Stimulated activated CD8-positive, alpha-beta memory T cell treated with anti-CD3 and anti-CD28 coated beads, Interleukin-4, amount 100 ng/mL, for 1 hour (primary cell): ENCODE measurements around the gene ZNF474.

ENCODE experiments used
- DNase-seq, 2 donors: peaks; one replicate each; pipeline ENCODE4 v3.0.0-alpha.2; 2020; ENCODE audit warnings: low read depth in 2 of 2, low spot score in 1 of 2

The ZNF474 gene

GRCh38 chr5:122180146-122180712 is 50.9 kb downstream of the ZNF474 start:
- no peak for DNase-seq

- no peak for DNase-seq
These were observed 51.7 kb downstream of the ZNF474 start for GRCh38 chr5:122180863-122181548.

DNA sequence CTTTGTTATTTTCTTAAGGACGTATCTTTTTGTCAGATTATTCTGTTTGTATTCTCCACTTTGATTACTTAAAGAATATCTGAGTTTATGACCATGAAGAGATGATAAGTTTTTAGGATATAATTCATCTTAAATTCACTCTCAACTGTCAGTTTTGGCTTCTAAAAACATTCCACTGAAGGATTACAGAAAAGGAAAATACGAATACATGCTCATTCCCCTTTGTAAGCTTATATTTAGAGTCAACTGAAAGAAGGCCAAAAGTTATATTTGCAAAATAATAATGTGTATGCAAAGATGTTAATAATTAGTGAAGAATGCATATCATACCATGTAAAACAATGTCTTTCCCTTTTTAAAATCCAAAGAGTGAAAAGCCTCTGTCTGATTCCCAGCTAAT is 52.5 kb downstream of the ZNF474 start:
- DNase-seq = no peak

- no peak for DNase-seq
These were observed 53.2 kb downstream of the ZNF474 start for GRCh38 chr5:122182491-122182921.

GRCh38 chr5:122183098-122183787 is 53.9 kb downstream of the ZNF474 start:
- DNase-seq = no peak

DNA sequence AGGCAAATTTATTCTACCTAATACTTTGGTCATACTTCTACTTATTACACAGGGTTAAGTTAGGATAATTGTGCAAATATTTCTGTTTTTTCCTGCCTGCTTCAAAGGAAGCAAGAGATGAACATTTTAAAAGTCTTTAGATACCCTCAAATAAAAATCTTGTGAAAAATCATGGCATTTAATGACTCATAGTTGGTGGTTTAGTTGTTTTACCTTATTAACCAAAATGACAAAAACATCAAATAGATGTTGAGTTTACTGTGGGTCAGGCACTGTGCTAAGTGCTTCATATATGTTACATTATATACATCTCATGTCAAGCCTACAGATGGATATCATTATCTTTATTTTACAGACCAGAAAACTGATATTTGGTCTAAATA is 54.4 kb downstream of the ZNF474 start:
- DNase-seq = no peak

DNA sequence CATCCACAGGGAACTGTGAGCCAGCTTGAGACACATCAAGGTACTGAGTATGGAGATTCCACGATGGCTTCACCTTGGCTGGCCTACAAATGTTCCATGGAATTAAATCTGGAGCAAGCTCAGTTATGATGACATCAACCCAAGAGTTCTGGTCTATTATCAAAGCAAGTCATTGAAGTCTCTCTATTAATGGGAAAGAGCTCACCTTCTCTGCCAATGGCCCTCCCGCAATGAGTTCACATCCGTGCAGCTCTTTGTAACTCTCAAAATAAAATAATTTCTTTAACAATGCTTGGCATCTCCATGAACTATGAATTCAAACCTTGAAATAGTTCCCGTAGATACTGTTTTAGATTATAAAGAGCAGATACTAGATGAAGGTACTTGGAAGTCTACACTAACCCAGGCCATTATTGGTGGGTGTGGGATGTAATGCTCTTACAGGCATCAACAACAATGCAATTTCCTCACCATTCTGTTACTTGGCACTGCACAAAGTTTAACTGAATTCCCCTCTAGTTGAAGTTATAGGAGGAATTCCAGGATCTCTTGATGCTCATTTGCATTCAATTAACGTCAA is 55.4 kb downstream of the ZNF474 start:
- DNase-seq = no peak

DNA sequence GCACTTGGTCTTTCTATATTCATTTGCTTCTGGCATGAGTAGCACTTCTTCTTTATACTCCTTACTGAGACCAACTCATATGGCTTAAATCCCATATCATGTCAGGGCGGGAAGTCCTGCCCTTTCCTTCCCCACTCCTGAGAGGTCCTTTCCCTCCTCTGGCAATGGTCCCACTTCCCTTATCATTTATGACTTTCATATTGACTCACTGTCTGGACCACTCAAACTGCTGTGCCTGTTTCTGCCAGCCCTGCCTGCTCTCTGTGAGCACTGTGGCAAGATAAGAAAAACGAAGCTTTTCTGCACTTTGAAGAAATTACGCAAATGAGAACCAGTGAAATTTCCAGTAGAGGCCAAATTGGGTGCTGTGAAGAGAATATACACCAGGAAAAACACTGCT is 58.1 kb downstream of the ZNF474 start:
- no peak for DNase-seq

- no peak for DNase-seq
These were observed 60.8 kb downstream of the ZNF474 start for GRCh38 chr5:122190156-122190555.

GRCh38 chr5:122192497-122193496 is 63.5 kb downstream of the ZNF474 start:
- DNase-seq = no peak

GRCh38 chr5:122195802-122196394 is 66.6 kb downstream of the ZNF474 start:
- no peak for DNase-seq

- DNase-seq = no peak
These were observed 69.8 kb downstream of the ZNF474 start for GRCh38 chr5:122199146-122199545.

DNA sequence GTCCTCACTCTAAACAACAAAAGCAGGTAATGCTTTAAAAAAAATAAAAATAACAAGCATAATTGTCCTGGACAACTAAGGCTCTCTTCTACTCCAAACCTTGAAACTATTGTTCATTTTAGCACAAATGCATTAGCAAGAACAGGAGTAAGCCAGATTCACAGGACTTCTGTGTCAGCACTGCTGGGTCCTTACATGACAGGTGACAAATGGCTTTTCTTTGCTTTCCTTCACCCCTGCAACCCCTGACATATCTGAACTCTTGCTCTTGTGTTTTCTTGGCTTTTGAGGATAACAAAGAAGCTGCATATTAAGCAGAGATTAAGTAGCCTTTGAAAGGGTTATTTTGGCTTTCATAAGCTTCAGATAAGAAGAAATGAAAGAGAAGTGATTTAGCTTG is 71.1 kb downstream of the ZNF474 start:
- DNase-seq = no peak

DNA sequence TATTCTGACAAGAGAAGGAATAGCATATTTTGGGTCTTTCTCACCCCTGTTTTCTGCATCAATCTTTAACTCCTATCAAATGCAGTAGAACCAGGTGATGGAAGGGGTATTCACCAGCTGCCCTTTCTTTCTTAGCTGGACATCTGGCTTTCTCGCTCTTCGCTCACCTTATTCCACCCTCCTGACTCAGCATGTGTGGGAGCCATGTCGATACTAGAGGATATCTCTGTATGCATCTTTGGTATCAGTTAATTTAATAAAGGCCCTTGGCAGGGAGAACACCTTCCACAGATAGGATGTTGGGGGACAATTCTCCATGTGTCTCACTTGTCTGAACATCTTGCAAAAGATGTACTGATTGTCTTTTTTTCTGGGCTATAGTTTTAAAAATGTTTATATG is 71.5 kb downstream of the ZNF474 start:
- no peak for DNase-seq

GRCh38 chr5:122201365-122201764 is 72.0 kb downstream of the ZNF474 start:
- no peak for DNase-seq

DNA sequence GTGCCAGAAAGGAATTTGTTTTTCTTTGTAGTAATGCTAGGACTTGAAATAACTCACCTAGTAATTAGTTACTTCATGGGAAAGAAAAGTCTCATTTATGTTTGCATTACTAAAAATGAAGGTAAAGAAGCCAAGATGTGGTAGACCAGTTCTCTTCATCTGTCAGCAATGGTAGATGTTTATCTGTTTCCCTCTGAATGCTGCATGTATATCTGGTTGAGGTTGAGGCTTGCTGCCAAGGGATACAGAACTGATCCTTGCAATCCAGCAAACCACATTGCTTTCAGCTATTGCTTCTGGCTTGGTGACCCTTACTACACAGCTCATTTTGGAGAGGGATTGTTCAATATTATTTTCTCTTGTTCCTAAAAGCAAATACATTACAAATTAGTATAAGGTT is 73.6 kb downstream of the ZNF474 start:
- DNase-seq = no peak
